Measurements from ENCODE around the gene ATP2C2. TPM values are rescaled to one million over a fixed set of nuclear protein-coding genes. Genes with fewer than 3 reads are reported as not detected.

Gene ATP2C2
- 0.55 TPM for polyA plus RNA-seq (2012; ENCODE audit: insufficient read length, low read depth)

- TF ChIP-seq POLR2AphosphoS5 (IDR thresholded peaks at IDR 0.05; ENCODE audit: low read depth, low read length) (no peak), SIN3A (IDR thresholded peaks at IDR 0.05; ENCODE audit: borderline replicate concordance, insufficient read depth, low read length) (no peak), FOXP2 (optimal IDR thresholded peaks at IDR 0.05; ENCODE audit: borderline replicate concordance, extremely low read depth, extremely low read length, insufficient read depth) (no peak), REST (IDR thresholded peaks at IDR 0.05; ENCODE audit: insufficient read depth in 1 of 2, low read depth in 2 of 2, low read length in 2 of 2) (no peak), TAF1 (IDR thresholded peaks at IDR 0.05; ENCODE audit: borderline replicate concordance, insufficient read depth, low read length) (no peak)
Measured at GRCh38 chr16:84368308-84368996, at the start of gene ATP2C2. Gene ATP2C2, plus strand, starts transcription at chr16:84368538. Its CDS starts 78 bp downstream, at chr16:84368616.

GRCh38 chr16:84319146-84319760, 49.1 kb upstream of the ATP2C2 start:
- TF ChIP-seq SIN3A (IDR thresholded peaks at IDR 0.05; ENCODE audit: borderline replicate concordance, insufficient read depth, low read length): no peak
- TF ChIP-seq REST (IDR thresholded peaks at IDR 0.05; ENCODE audit: insufficient read depth in 1 of 2, low read depth in 2 of 2, low read length in 2 of 2): no peak
- TF ChIP-seq POLR2AphosphoS5 (IDR thresholded peaks at IDR 0.05; ENCODE audit: low read depth, low read length): no peak
- no peak for TF ChIP-seq FOXP2 (optimal IDR thresholded peaks at IDR 0.05; ENCODE audit: borderline replicate concordance, extremely low read depth, extremely low read length, insufficient read depth)
- TF ChIP-seq TAF1 (IDR thresholded peaks at IDR 0.05; ENCODE audit: borderline replicate concordance, insufficient read depth, low read length): no peak

GRCh38 chr16:84320511-84320910, 47.8 kb upstream of the ATP2C2 start:
- TF ChIP-seq REST (IDR thresholded peaks at IDR 0.05; ENCODE audit: insufficient read depth in 1 of 2, low read depth in 2 of 2, low read length in 2 of 2): no peak
- no peak for TF ChIP-seq TAF1 (IDR thresholded peaks at IDR 0.05; ENCODE audit: borderline replicate concordance, insufficient read depth, low read length)
- no peak for TF ChIP-seq POLR2AphosphoS5 (IDR thresholded peaks at IDR 0.05; ENCODE audit: low read depth, low read length)
- TF ChIP-seq SIN3A (IDR thresholded peaks at IDR 0.05; ENCODE audit: borderline replicate concordance, insufficient read depth, low read length): no peak
- TF ChIP-seq FOXP2 (optimal IDR thresholded peaks at IDR 0.05; ENCODE audit: borderline replicate concordance, extremely low read depth, extremely low read length, insufficient read depth): no peak

GRCh38 chr16:84321932-84322331, 46.4 kb upstream of the ATP2C2 start:
- TF ChIP-seq SIN3A (IDR thresholded peaks at IDR 0.05; ENCODE audit: borderline replicate concordance, insufficient read depth, low read length) (no peak), POLR2AphosphoS5 (IDR thresholded peaks at IDR 0.05; ENCODE audit: low read depth, low read length) (no peak), FOXP2 (optimal IDR thresholded peaks at IDR 0.05; ENCODE audit: borderline replicate concordance, extremely low read depth, extremely low read length, insufficient read depth) (no peak), TAF1 (IDR thresholded peaks at IDR 0.05; ENCODE audit: borderline replicate concordance, insufficient read depth, low read length) (no peak), REST (IDR thresholded peaks at IDR 0.05; ENCODE audit: insufficient read depth in 1 of 2, low read depth in 2 of 2, low read length in 2 of 2) (no peak)

All from PFSK-1 (cell line).